B cell (primary cell): ENCODE data around the gene SAMD4A. TPM values are rescaled to one million over a fixed set of nuclear protein-coding genes. Genes with fewer than 3 reads are reported as not detected.

ENCODE experiments used
- ATAC-seq: fragments of 200-7000 bp; cut with Tn5 transposase; one replicate; pipeline ENCODE4 v1.10.0; 2021; ENCODE audit warnings: low read depth, mild to moderate bottlenecking, moderate number of reproducible peaks, moderate library complexity
- CTCF ChIA-PET: fragments of 350-600 bp; sonication (Branson Sonifier 250); formaldehyde crosslinking; loops from one replicate; lab custom pipeline; 2021; ENCODE audit warnings: antibody characterized with exemption, inconsistent platforms; lab: Charles Lee
- POLR2A ChIA-PET: fragments of 350-600 bp; sonication (Branson Sonifier 250); formaldehyde crosslinking; loops from one replicate; lab custom pipeline; 2021; ENCODE audit warnings: antibody characterized with exemption; lab: Charles Lee
- DNase-seq: peaks from one replicate; pipeline ENCODE4 v3.0.0; 2013
- H2AFZ ChIP-seq: 2 replicates; pipeline ENCODE4 v1.6.1; 2012; ENCODE audit warnings: mild to moderate bottlenecking, low read depth, low read length; ENCODE audit not compliant: insufficient read depth, poor library complexity, severe bottlenecking
- H3K27ac ChIP-seq, 2 donors: 1 replicate in 1 of 2; 2 replicates in 1 of 2; pipeline ENCODE4 v1.5.1; 2012 to 2013; ENCODE audit warnings: low read length in 2 of 2, mild to moderate bottlenecking in 2 of 2, moderate library complexity in 1 of 2
- H3K27me3 ChIP-seq, 4 experiments: fragments of 200-600 bp in 1 of 4; sonication (generic) in 1 of 4; replicated peaks in 1 of 4; 1 replicate in 2 of 4; 2 replicates in 2 of 4; pipeline versions ENCODE4 v1.6.1 to v1.7.0; 2013 to 2016; ENCODE audit warnings: low read length in 3 of 4, mild to moderate bottlenecking in 2 of 4, mixed read lengths in 1 of 4, moderate library complexity in 1 of 4; ENCODE audit not compliant: insufficient read depth in 4 of 4, control insufficient read depth in 3 of 4; ENCODE audit errors: control extremely low read depth in 1 of 4
- H3K36me3 ChIP-seq, 2 experiments: replicated peaks in 1 of 2; 1 replicate in 1 of 2; 2 replicates in 1 of 2; pipeline versions ENCODE4 v1.6.1 to v1.7.1; 2013; ENCODE audit warnings: low read length in 1 of 2; ENCODE audit not compliant: insufficient read depth in 2 of 2, control insufficient read depth in 1 of 2; ENCODE audit errors: control extremely low read depth in 1 of 2, extremely low read depth in 1 of 2
- H3K4me1 ChIP-seq, 2 donors: fragments of 200-600 bp in 1 of 2; sonication (generic) in 1 of 2; 1 replicate in 1 of 2; 2 replicates in 1 of 2; pipeline versions ENCODE4 v1.5.1 to v1.6.1; 2013 to 2017; ENCODE audit warnings: low read length in 2 of 2; ENCODE audit not compliant: control insufficient read depth in 2 of 2, insufficient read depth in 2 of 2
- H3K4me2 ChIP-seq: replicated peaks from 2 replicates; pipeline ENCODE3; 2012; ENCODE audit warnings: mild to moderate bottlenecking, low read depth, low read length; ENCODE audit not compliant: poor library complexity, severe bottlenecking
- H3K4me3 ChIP-seq, 5 experiments: fragments of 200-600 bp in 1 of 5; sonication (generic) in 1 of 5; 1 replicate in 3 of 5; 2 replicates in 2 of 5; pipeline versions ENCODE4 v1.5.1 to v1.7.0; 2011 to 2016; ENCODE audit warnings: low read length in 4 of 5, mild to moderate bottlenecking in 4 of 5, low read depth in 2 of 5, control low read depth in 1 of 5, moderate library complexity in 1 of 5; ENCODE audit not compliant: insufficient read depth in 1 of 5; ENCODE audit errors: control extremely low read depth in 1 of 5, extremely low read depth in 1 of 5
- H3K79me2 ChIP-seq: fragments of 200-600 bp; sonication (generic); one replicate; pipeline ENCODE4 v1.6.0; 2016; ENCODE audit warnings: low read length; ENCODE audit not compliant: control insufficient read depth, insufficient read depth
- H3K9ac ChIP-seq: fragments of 200-600 bp; sonication (generic); 2 replicates; pipeline ENCODE4 v1.6.1; 2017; ENCODE audit warnings: mild to moderate bottlenecking, low read length, moderate library complexity
- H3K9me3 ChIP-seq, 3 donors: one replicate each; pipeline versions ENCODE4 v1.6.1 to v1.7.1; 2013; ENCODE audit warnings: low read length in 2 of 3; ENCODE audit not compliant: control insufficient read depth in 2 of 3, insufficient read depth in 1 of 3; ENCODE audit errors: control extremely low read depth in 1 of 3
- H4K20me1 ChIP-seq: 2 replicates; pipeline ENCODE4 v1.6.0; 2012; ENCODE audit warnings: mild to moderate bottlenecking, low read length; ENCODE audit not compliant: insufficient read depth, control insufficient read depth, poor library complexity, severe bottlenecking
- H3K27ac Mint-ChIP-seq: one replicate; pipeline ENCODE4 v1.8.0; 2021; ENCODE audit warnings: mixed read lengths
- H3K27me3 Mint-ChIP-seq: one replicate; pipeline ENCODE4 v1.8.0; 2021; ENCODE audit warnings: mixed read lengths
- H3K4me1 Mint-ChIP-seq: one replicate; pipeline ENCODE4 v1.8.0; 2021; ENCODE audit warnings: mixed read lengths
- H3K4me3 Mint-ChIP-seq: one replicate; pipeline ENCODE4 v1.8.0; 2021; ENCODE audit warnings: mixed read lengths
- H3K9me3 Mint-ChIP-seq: one replicate; pipeline ENCODE4 v1.8.0; 2022; ENCODE audit warnings: mixed read lengths; ENCODE audit not compliant: insufficient read depth
- CTCF ChIP-seq: fragments of 200-600 bp; IDR thresholded peaks from one replicate; pipeline ENCODE4 v1.8.0; 2022; ENCODE audit warnings: antibody characterized with exemption, mild to moderate bottlenecking
- EZH2 ChIP-seq: IDR thresholded peaks from 2 replicates; pipeline ENCODE4 v1.6.1; 2012; ENCODE audit warnings: borderline replicate concordance, low read depth, mild to moderate bottlenecking, moderate library complexity, low read length; ENCODE audit not compliant: insufficient read depth, poor library complexity, severe bottlenecking
- WGBS: methylation state at CpG from one replicate; pipeline ENCODE4 v1.1.5; 2013; ENCODE audit warnings: missing lambda C conversion rate; ENCODE audit not compliant: insufficient coverage; 5-methylcytosine and 5-hydroxymethylcytosine counted together
- intact Hi-C: fragments of 100-400 bp; cut with micrococcal nuclease; formaldehyde crosslinking; loops from one replicate; pipeline ENCODE4 v1.10.0; 2022
- polyA plus RNA-seq: library from polyadenylated mRNA; depleted of rRNA; stranded (reverse); fragments of >200 nt; gene quantifications from 2 replicates; pipeline ENCODE4 v1.2.3, GENCODE V29; 2012
- total RNA-seq, 2 donors: library from RNA; stranded (reverse); fragments of 120-200 nt in 1 of 2; gene quantifications; 1 replicate in 1 of 2; 2 replicates in 1 of 2; pipeline versions ENCODE4 v1.2.3 to v1.2.4, GENCODE V29; 2013 to 2022

SAMD4A gene
- total and polyA plus RNA-seq, 2 donors (not counting 1 experiment from before 2014, with no cell fraction given), result 5.7 to 13.7 TPM

- WGBS, result 100% methylated on average over 1 of the region's 2 CpGs
- H3K4me3 ChIP-seq, result no peak overlapping the region
- TF ChIP-seq CTCF (no peak), EZH2 (no peak)
- no peak overlapping the region for H3K27ac ChIP-seq
- H3K4me1 Mint-ChIP-seq, result peaks cover 11% of the 10 kb centered on the region
- ATAC-seq (no peak), DNase-seq (no peak)
- H3K4me3 Mint-ChIP-seq, result no peak overlapping the region
- CTCF ChIA-PET, result no interaction called here
- H4K20me1 ChIP-seq, result no peaks in the 10 kb centered on the region
- H3K27me3 ChIP-seq, result no peaks in the 10 kb centered on the region
- H3K9me3 ChIP-seq, result no peaks in the 10 kb centered on the region
- intact Hi-C loops, result no loop called here
- H3K4me2 ChIP-seq, result no peak overlapping the region
- POLR2A ChIA-PET, result no interaction called here
- no peak overlapping the region for H3K27ac Mint-ChIP-seq
- H3K36me3 ChIP-seq, result no peaks in the 10 kb centered on the region
- peaks cover 40% of the 10 kb centered on the region for H3K79me2 ChIP-seq
- H3K4me1 ChIP-seq, result peaks cover 3 to 6% of the 10 kb centered on the region in 2 donors
- no peaks in the 10 kb centered on the region for H3K9me3 Mint-ChIP-seq
- H3K27me3 Mint-ChIP-seq, result no peaks in the 10 kb centered on the region
- H3K9ac ChIP-seq, result no peak overlapping the region
- no peak overlapping the region for H2AFZ ChIP-seq
Observed at GRCh38 chr14:54687750-54688119, 120.8 kb downstream of the SAMD4A start.

GRCh38 chr14:54688229-54688628 is 121.3 kb downstream of the SAMD4A start:
- H2AFZ ChIP-seq, result no peak overlapping the region
- H3K9ac ChIP-seq, result no peak overlapping the region
- peaks cover 41% of the 10 kb centered on the region for H3K79me2 ChIP-seq
- H3K4me1 ChIP-seq, result peaks cover 3 to 6% of the 10 kb centered on the region in 2 donors
- ChIA-PET CTCF (no interaction called here), POLR2A (no interaction called here)
- Mint-ChIP-seq H3K27ac (no peak overlapping the region), H3K9me3 (no peaks in the 10 kb centered on the region), H3K27me3 (no peaks in the 10 kb centered on the region), H3K4me3 (no peak overlapping the region), H3K4me1 (peaks cover 11% of the 10 kb centered on the region)
- TF ChIP-seq CTCF, result no peak
- TF ChIP-seq EZH2, result no peak
- no peaks in the 10 kb centered on the region for H3K36me3 ChIP-seq
- H3K4me3 ChIP-seq, result no peak overlapping the region
- no peak overlapping the region for H3K4me2 ChIP-seq
- 88% methylated on average over 5 of the region's 10 CpGs for WGBS
- no peaks in the 10 kb centered on the region for H3K27me3 ChIP-seq
- ATAC-seq (no peak), DNase-seq (no peak)
- intact Hi-C loops, result no loop called here
- H4K20me1 ChIP-seq, result no peaks in the 10 kb centered on the region
- H3K27ac ChIP-seq, result no peak overlapping the region
- no peaks in the 10 kb centered on the region for H3K9me3 ChIP-seq
